Neural progenitor cell (in vitro differentiated cells): ENCODE results near the gene EML5.

ENCODE experiments used
- EZH2phosphoT487 ChIP-seq: fragments of 200-600 bp; sonication (generic); IDR thresholded peaks from 2 replicates; pipeline ENCODE4 v1.6.1; 2017; ENCODE audit warnings: antibody characterized with exemption
- TF ChIP-seq, protein P1 (sequence below): fragments of 200-600 bp; sonication (generic); IDR thresholded peaks from 2 replicates; pipeline ENCODE4 v1.5.1; 2017; ENCODE audit warnings: antibody characterized with exemption, mild to moderate bottlenecking

DNA sequence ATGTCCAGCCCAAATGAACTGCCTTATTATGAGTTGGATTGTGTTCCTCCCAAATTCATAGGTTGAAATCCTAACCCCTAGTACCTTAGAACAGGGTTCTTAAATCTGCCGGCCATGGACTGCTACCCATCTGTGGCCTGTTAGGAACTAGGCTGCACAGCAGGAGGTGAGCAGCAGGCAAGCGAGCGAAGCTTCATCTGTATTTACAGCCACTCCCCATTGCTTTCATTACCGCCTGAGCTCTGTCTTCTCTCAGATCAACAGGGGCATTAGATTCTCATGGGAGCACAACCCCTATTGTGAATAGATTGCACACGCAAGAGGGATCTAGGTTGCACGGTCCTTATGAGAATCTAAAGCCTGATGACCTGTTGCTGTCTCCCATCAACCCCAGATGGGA, 9.8 kb upstream of the EML5 start:
- no peak for TF ChIP-seq EZH2phosphoT487
- TF ChIP-seq, protein P1, sequence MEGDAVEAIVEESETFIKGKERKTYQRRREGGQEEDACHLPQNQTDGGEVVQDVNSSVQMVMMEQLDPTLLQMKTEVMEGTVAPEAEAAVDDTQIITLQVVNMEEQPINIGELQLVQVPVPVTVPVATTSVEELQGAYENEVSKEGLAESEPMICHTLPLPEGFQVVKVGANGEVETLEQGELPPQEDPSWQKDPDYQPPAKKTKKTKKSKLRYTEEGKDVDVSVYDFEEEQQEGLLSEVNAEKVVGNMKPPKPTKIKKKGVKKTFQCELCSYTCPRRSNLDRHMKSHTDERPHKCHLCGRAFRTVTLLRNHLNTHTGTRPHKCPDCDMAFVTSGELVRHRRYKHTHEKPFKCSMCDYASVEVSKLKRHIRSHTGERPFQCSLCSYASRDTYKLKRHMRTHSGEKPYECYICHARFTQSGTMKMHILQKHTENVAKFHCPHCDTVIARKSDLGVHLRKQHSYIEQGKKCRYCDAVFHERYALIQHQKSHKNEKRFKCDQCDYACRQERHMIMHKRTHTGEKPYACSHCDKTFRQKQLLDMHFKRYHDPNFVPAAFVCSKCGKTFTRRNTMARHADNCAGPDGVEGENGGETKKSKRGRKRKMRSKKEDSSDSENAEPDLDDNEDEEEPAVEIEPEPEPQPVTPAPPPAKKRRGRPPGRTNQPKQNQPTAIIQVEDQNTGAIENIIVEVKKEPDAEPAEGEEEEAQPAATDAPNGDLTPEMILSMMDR: no peak
